ENCODE data around the gene TBCA.

- no peak for TF ChIP-seq MAX (IDR thresholded peaks at IDR 0.05; ENCODE audit: low read depth)
- no peak for TF ChIP-seq TAF1 (IDR thresholded peaks at IDR 0.05; ENCODE audit: borderline replicate concordance, low read depth, low read length)
- no peak for TF ChIP-seq SMC3 (IDR thresholded peaks at IDR 0.05; ENCODE audit: low read depth, low read length)
- no peak for TF ChIP-seq EZH2phosphoT487 (IDR thresholded peaks at IDR 0.05; ENCODE audit: borderline replicate concordance, low read depth)
- no peak for TF ChIP-seq FOXJ3 (CRISPR knock-in tag; IDR thresholded peaks at IDR 0.05)
- TF ChIP-seq CTCF (IDR thresholded peaks at IDR 0.05), result no peak
- no peak for TF ChIP-seq RXRA (IDR thresholded peaks at IDR 0.05; ENCODE audit: borderline replicate concordance, low read depth)
These were observed 1.2 kb upstream of the TBCA start for GRCh38 chr5:77777281-77777892.
